ENCODE results near the gene TIMP3.

GRCh38 chr22:32852395-32853251 lies 51.1 kb downstream of the TIMP3 start:
- no peak for TF ChIP-seq CTCF (conservative IDR thresholded peaks at IDR 0.05; ENCODE audit: low read length)
- no peak for TF ChIP-seq EZH2phosphoT487 (IDR thresholded peaks at IDR 0.05; ENCODE audit: borderline replicate concordance)
